OCI-LY7 (cell line): Measurements from ENCODE around the gene SERPINE2. TPM values are rescaled to one million over a fixed set of nuclear protein-coding genes. Genes with fewer than 3 reads are reported as not detected.

Source experiments
- BruUV-seq: library from RNA; stranded (reverse); fragments of 400-500 nt; replicated peaks from 2 replicates; lab custom pipeline; 2021; lab: Mats Ljungman, UMichigan
- CTCF ChIA-PET: fragments of 300-600 bp; sonication (Branson Sonifier 250); formaldehyde crosslinking; loops from one replicate; lab custom pipeline; 2022; ENCODE audit warnings: antibody characterized with exemption; ENCODE audit not compliant: unreplicated experiment; lab: Charles Lee
- POLR2A ChIA-PET: fragments of 300-600 bp; sonication (Branson Sonifier 250); formaldehyde crosslinking; loops from one replicate; lab custom pipeline; 2022; ENCODE audit warnings: antibody characterized with exemption; lab: Charles Lee
- DNase-seq: peaks from one replicate; pipeline ENCODE4 v3.0.0-alpha.2; 2015; ENCODE audit warnings: low spot score
- H2AFZ ChIP-seq: fragments of 200-600 bp; sonication (generic), shearing (Covaris generic); 2 replicates; pipeline ENCODE4 v1.6.1; 2014; ENCODE audit warnings: mild to moderate bottlenecking, antibody characterized with exemption, low read length, moderate library complexity
- H3K27ac ChIP-seq: fragments of 200-600 bp; sonication (generic); 2 replicates; pipeline ENCODE4 v1.5.1; 2014; ENCODE audit warnings: mixed run types, low read depth, mild to moderate bottlenecking, moderate library complexity, low read length, inconsistent platforms; ENCODE audit not compliant: poor library complexity, severe bottlenecking
- H3K36me3 ChIP-seq: fragments of 200-600 bp; sonication (generic); 2 replicates; pipeline ENCODE4 v1.6.1; 2014; ENCODE audit warnings: mild to moderate bottlenecking, antibody characterized with exemption, low read length, moderate library complexity, mixed read lengths; ENCODE audit not compliant: insufficient read depth
- H3K4me1 ChIP-seq: fragments of 200-600 bp; sonication (generic); 2 replicates; pipeline ENCODE4 v1.5.1; 2014; ENCODE audit warnings: mild to moderate bottlenecking, low read length; ENCODE audit not compliant: insufficient read depth, poor library complexity, severe bottlenecking
- H3K4me2 ChIP-seq: fragments of 200-600 bp; sonication (generic); 2 replicates; pipeline ENCODE4 v1.6.1; 2014; ENCODE audit warnings: mild to moderate bottlenecking, low read length
- H3K4me3 ChIP-seq: fragments of 200-600 bp; sonication (generic); 2 replicates; pipeline ENCODE4 v1.5.1; 2014; ENCODE audit warnings: mild to moderate bottlenecking, low read depth, low read length; ENCODE audit not compliant: poor library complexity, severe bottlenecking
- H3K79me2 ChIP-seq: fragments of 200-600 bp; sonication (generic); 2 replicates; pipeline ENCODE4 v1.6.1; 2016; ENCODE audit warnings: low read depth, mild to moderate bottlenecking, low read length, moderate library complexity, mixed read lengths; ENCODE audit not compliant: insufficient read depth
- H3K9me2 ChIP-seq: fragments of 200-600 bp; sonication (generic); 2 replicates; pipeline ENCODE4 v1.6.1; 2016; ENCODE audit warnings: mild to moderate bottlenecking, low read length, mixed read lengths; ENCODE audit not compliant: insufficient read depth
- H3K9me3 ChIP-seq: fragments of 200-600 bp; sonication (generic); 2 replicates; pipeline ENCODE4 v1.6.1; 2014; ENCODE audit warnings: mild to moderate bottlenecking, mixed run types, low read length, mixed read lengths
- H4K20me1 ChIP-seq: fragments of 200-600 bp; sonication (generic); 2 replicates; pipeline ENCODE4 v1.6.1; 2014; ENCODE audit warnings: mild to moderate bottlenecking, antibody characterized with exemption, low read length, moderate library complexity, mixed read lengths; ENCODE audit not compliant: insufficient read depth
- CTCF ChIP-seq: fragments of 200-600 bp; sonication (generic); conservative IDR thresholded peaks from 2 replicates; pipeline ENCODE4 v1.5.1; 2014; ENCODE audit warnings: mild to moderate bottlenecking, antibody characterized with exemption, low read length, moderate library complexity, mixed read lengths
- EZH2phosphoT487 ChIP-seq: fragments of 200-600 bp; sonication (generic); IDR thresholded peaks from 2 replicates; pipeline ENCODE4 v1.6.1; 2018; ENCODE audit warnings: low read depth, borderline replicate concordance, mild to moderate bottlenecking, mixed run types, antibody characterized with exemption, low read length, moderate library complexity, mixed read lengths
- intact Hi-C: fragments of 100-400 bp; cut with micrococcal nuclease; formaldehyde crosslinking; loops from one replicate; pipeline ENCODE4 v1.10.0; 2022; ENCODE audit not compliant: unreplicated experiment
- total RNA-seq, 2 experiments: library from RNA; depleted of rRNA in 1 of 2; stranded (reverse); fragments of >200 nt in 1 of 2; shearing (Covaris generic) in 1 of 2; gene quantifications; 2 replicates each; pipeline ENCODE4 v1.2.3, GENCODE V29; 2014 to 2022

SERPINE2 gene
- total RNA-seq, 2 experiments from 2014 or later = not detected

GRCh38 chr2:224032283-224032682, 6.8 kb downstream of the SERPINE2 start:
- no peak overlapping the region for H2AFZ ChIP-seq
- no peaks in the 10 kb centered on the region for H3K4me1 ChIP-seq
- no peaks in the 10 kb centered on the region for H3K79me2 ChIP-seq
- H3K36me3 ChIP-seq = no peaks in the 10 kb centered on the region
- no peaks in the 10 kb centered on the region for H3K9me3 ChIP-seq
- no TSS peak for BruUV-seq
- intact Hi-C loops = no loop called here
- no peaks in the 10 kb centered on the region for H4K20me1 ChIP-seq
- CTCF ChIA-PET = no interaction called here
- no peak overlapping the region for H3K4me3 ChIP-seq
- TF ChIP-seq EZH2phosphoT487 (no peak), CTCF (no peak)
- no peaks in the 10 kb centered on the region for H3K9me2 ChIP-seq
- no peak overlapping the region for H3K4me2 ChIP-seq
- POLR2A ChIA-PET = interaction anchor here (0.6 kb wide), 1 partner anchor 19 kb away, joined by 3 read pairs; no protein-coding TSS in a partner anchor
- DNase-seq = no peak
- H3K27ac ChIP-seq = no peak overlapping the region

GRCh38 chr2:224031358-224031970, 7.6 kb downstream of the SERPINE2 start:
- no TSS peak for BruUV-seq
- H2AFZ ChIP-seq = no peak overlapping the region
- ChIA-PET POLR2A (no interaction called here), CTCF (no interaction called here)
- intact Hi-C loops = no loop called here
- TF ChIP-seq EZH2phosphoT487 (no peak), CTCF (no peak)
- H3K27ac ChIP-seq = no peak overlapping the region
- H3K4me1 ChIP-seq = no peaks in the 10 kb centered on the region
- H3K36me3 ChIP-seq = no peaks in the 10 kb centered on the region
- no peak for DNase-seq
- H3K4me3 ChIP-seq = no peak overlapping the region
- no peak overlapping the region for H3K4me2 ChIP-seq
- no peaks in the 10 kb centered on the region for H3K79me2 ChIP-seq
- H3K9me3 ChIP-seq = no peaks in the 10 kb centered on the region
- no peaks in the 10 kb centered on the region for H3K9me2 ChIP-seq
- no peaks in the 10 kb centered on the region for H4K20me1 ChIP-seq

- Histone ChIP-seq H3K79me2 (no peaks in the 10 kb centered on the region), H2AFZ (no peak overlapping the region), H3K27ac (no peak overlapping the region), H3K9me2 (no peaks in the 10 kb centered on the region), H3K4me2 (no peak overlapping the region), H3K4me1 (peaks cover 6% of the 10 kb centered on the region), H3K4me3 (no peak overlapping the region), H3K36me3 (no peaks in the 10 kb centered on the region), H4K20me1 (no peaks in the 10 kb centered on the region), H3K9me3 (no peaks in the 10 kb centered on the region)
- TF ChIP-seq EZH2phosphoT487 (no peak), CTCF (no peak)
- no peak for DNase-seq
- ChIA-PET POLR2A (no interaction called here), CTCF (no interaction called here)
- BruUV-seq = no TSS peak
- intact Hi-C loops = no loop called here
Observed at GRCh38 chr2:224030786-224031185, 8.3 kb downstream of the SERPINE2 start.
